ENCODE results near the gene VOPP1.

GRCh38 chr7:55535617-55536016, 36.7 kb downstream of the VOPP1 start:
- TF ChIP-seq POLR2A (IDR thresholded peaks at IDR 0.05; ENCODE audit: low read length), result no peak
- TF ChIP-seq GATA1 (IDR thresholded peaks at IDR 0.05; ENCODE audit: low read depth, low read length), result no peak

All from erythroblast (primary cell).